HEK293T (cell line): ENCODE measurements around the gene NFX1.
"Not testable (repeated sequence)": the region's sequence is repeated elsewhere in the genome, so short reads cannot be mapped to it uniquely, and the experiment has no call there.

ENCODE experiments used
- CTCF ChIA-PET: fragments of 350-600 bp; formaldehyde crosslinking; extraction: SDS; loops from one replicate; lab custom pipeline; 2021; ENCODE audit warnings: antibody characterized with exemption, inconsistent platforms; lab: Yijun Ruan, JAX
- POLR2A ChIA-PET: fragments of 350-600 bp; formaldehyde crosslinking; extraction: SDS; loops from one replicate; lab custom pipeline; 2020; ENCODE audit warnings: antibody characterized with exemption, inconsistent platforms; lab: Yijun Ruan, JAX
- DNase-seq: peaks from one replicate; pipeline ENCODE4 v3.0.0; 2012; ENCODE audit warnings: mixed read lengths; ENCODE audit errors: extremely low spot score
- ARNT ChIP-seq: fragments of 450-650 bp; IDR thresholded peaks from 2 replicates; pipeline ENCODE4 v1.6.1; 2017; ENCODE audit warnings: mild to moderate bottlenecking
- BHLHE40 ChIP-seq: fragments of 450-650 bp; IDR thresholded peaks from 2 replicates; pipeline ENCODE4 v1.6.1; 2016; ENCODE audit warnings: mild to moderate bottlenecking, moderate library complexity, borderline replicate concordance
- CTBP1 ChIP-seq: fragments of 450-650 bp; IDR thresholded peaks from 2 replicates; pipeline ENCODE4 v1.6.1; 2016; ENCODE audit warnings: borderline replicate concordance
- ELF4 ChIP-seq: fragments of 450-650 bp; IDR thresholded peaks from 2 replicates; pipeline ENCODE4 v1.6.1; 2017; ENCODE audit warnings: antibody characterized with exemption
- FOXA1 ChIP-seq: fragments of 450-650 bp; IDR thresholded peaks from 2 replicates; pipeline ENCODE4 v1.6.1; 2016; ENCODE audit warnings: mild to moderate bottlenecking
- FOXK2 ChIP-seq: fragments of 450-650 bp; IDR thresholded peaks from 2 replicates; pipeline ENCODE4 v1.6.1; 2016; ENCODE audit warnings: mild to moderate bottlenecking
- FOXM1 ChIP-seq: fragments of 450-650 bp; IDR thresholded peaks from 2 replicates; pipeline ENCODE4 v1.6.1; 2017; ENCODE audit warnings: mild to moderate bottlenecking, borderline replicate concordance
- HDGF ChIP-seq: fragments of 450-650 bp; IDR thresholded peaks from 2 replicates; pipeline ENCODE4 v1.6.1; 2017; ENCODE audit warnings: antibody characterized with exemption, borderline replicate concordance
- L3MBTL2 ChIP-seq: fragments of 450-650 bp; conservative IDR thresholded peaks from 2 replicates; pipeline ENCODE4 v1.6.1; 2016; ENCODE audit warnings: mild to moderate bottlenecking
- LEF1 ChIP-seq: fragments of 450-650 bp; IDR thresholded peaks from 2 replicates; pipeline ENCODE4 v1.6.1; 2017; ENCODE audit warnings: mild to moderate bottlenecking, borderline replicate concordance
- NFRKB ChIP-seq: fragments of 450-650 bp; IDR thresholded peaks from 2 replicates; pipeline ENCODE4 v1.6.1; 2016; ENCODE audit warnings: mild to moderate bottlenecking, moderate library complexity
- PKNOX1 ChIP-seq: fragments of 450-650 bp; IDR thresholded peaks from 2 replicates; pipeline ENCODE4 v1.6.1; 2016
- SP1 ChIP-seq: fragments of 450-650 bp; IDR thresholded peaks from 2 replicates; pipeline ENCODE4 v1.6.1; 2017
- SUZ12 ChIP-seq: fragments of 450-650 bp; IDR thresholded peaks from 2 replicates; pipeline ENCODE4 v1.6.1; 2016; ENCODE audit warnings: mild to moderate bottlenecking
- TARDBP ChIP-seq: fragments of 450-650 bp; IDR thresholded peaks from 2 replicates; pipeline ENCODE4 v1.6.1; 2016
- ZNF384 ChIP-seq: fragments of 450-650 bp; IDR thresholded peaks from 2 replicates; pipeline ENCODE4 v1.6.1; 2016

The NFX1 gene

DNA sequence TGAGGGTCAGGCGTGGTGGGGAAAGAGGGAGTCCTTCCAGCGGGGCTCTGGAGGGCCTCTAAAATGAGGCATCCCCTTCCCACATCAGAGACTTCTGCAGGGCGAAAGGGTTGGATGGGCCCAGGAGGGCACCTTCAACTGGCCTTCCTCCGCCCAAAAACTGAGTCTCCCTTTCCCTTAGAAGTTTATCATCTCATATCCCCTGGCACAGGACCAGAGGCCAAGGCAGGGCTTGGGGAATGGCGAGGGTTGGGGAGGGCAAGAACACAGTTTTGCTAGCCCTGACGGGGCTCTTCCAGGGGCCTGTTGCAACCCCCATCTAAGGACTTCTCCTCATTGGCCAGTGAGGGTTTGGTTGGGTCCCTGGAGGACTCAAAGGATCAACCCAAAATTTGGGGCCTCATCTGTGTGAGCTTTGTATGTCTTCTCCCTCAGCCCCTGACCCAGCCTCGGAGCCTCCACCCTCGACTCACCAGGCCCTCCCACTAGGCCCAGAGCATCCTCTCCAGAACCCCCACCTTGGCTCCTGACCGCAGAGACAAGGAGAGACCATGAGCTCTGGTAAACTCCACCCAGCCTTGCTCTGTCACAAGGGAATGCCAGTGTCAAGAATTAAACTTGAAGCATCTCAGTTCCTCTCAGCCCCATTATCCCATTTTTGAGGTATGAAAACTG lies 87.9 kb downstream of the NFX1 start:
- TF ChIP-seq PKNOX1 (no peak), ZNF384 (no peak), FOXK2 (no peak), LEF1 (no peak), FOXM1 (no peak), ELF4 (no peak), HDGF (no peak), BHLHE40 (no peak), CTBP1 (no peak), SUZ12 (no peak)
- POLR2A ChIA-PET: no interaction called here
- CTCF ChIA-PET: no interaction called here
- no peak for DNase-seq

DNA sequence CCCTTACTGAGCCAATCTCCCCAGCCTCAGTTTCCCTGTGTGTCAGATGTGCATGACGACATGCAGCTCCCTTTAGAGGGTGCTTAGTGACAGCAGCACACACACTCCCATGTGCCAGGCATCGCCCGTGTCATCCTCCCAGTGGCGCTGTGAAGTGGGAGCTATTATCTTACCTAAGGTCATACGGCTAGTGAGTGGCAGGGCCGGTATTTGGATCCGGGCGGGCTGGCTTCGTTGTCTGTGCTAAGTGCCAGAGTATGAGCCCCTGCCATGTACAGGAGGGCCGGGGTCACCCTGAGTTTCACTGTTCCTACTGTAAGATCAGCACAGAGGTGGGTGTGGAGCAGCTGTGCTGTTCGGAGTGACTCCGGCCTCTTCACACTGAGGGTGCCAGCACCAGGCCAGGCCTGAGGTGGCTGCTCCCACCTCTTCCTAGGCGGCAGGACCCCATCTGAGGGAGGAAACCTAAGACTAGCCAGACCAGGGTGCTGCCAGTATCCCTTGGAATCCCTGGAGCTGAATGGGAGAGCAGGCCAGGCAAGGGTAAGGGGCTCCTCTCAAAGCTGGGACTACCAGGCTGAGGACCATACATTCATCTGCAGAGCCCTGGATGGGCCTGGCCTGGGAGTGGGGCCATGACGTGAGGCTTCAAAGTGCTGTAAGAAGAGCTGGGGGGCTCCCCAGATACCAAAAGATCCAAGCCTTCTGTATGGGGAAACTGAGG lies 89.5 kb downstream of the NFX1 start:
- TF ChIP-seq FOXA1 (no peak), ARNT (no peak), PKNOX1 (no peak), TARDBP (no peak), HDGF (no peak), ZNF384 (no peak), FOXM1 (no peak), SP1 (no peak), ELF4 (no peak), NFRKB (no peak)
- ChIA-PET POLR2A (no interaction called here), CTCF (no interaction called here)
- DNase-seq: no peak

- CTCF ChIA-PET: no interaction called here
- POLR2A ChIA-PET: no interaction called here
- TF ChIP-seq TARDBP: no peak
- no peak for DNase-seq
Measured at GRCh38 chr9:33380390-33381094, 90.2 kb downstream of the NFX1 start.

DNA sequence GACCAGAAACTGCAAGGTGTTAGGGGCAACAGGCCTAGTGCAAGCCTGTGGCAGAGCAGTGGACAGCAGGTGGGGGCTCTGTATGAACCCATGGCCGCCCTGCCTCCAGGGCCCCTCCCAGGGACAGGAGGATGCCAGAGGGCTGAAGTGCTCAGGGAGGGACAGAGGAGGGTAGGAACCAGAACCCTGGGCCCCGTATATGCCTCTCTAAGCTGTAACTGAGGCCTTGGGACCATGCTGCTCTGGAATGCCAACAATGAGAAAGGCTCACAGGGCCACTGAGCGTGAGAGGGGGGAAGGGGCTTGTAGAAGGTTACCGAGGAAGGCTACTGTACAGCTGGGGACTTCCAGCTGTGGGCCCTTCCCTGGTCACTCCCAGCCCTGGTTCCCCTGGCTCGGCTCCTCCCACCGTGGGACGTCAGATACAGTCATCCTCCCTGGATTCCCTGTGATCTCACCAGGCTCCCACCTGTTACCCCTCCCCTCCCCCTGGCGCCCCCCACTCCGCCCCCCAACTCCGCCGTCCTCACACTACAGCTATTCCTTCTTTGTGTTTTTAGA lies 91.0 kb downstream of the NFX1 start:
- POLR2A ChIA-PET: no interaction called here
- CTCF ChIA-PET: no interaction called here

GRCh38 chr9:33382397-33382796 lies 92.1 kb downstream of the NFX1 start:
- CTCF ChIA-PET, POLR2A ChIA-PET: not testable (repeated sequence)

More for the DNA sequence above, 91.0 kb downstream of the NFX1 start:
- DNase-seq: no peak
- TF ChIP-seq FOXA1 (no peak), ARNT (no peak), ZNF384 (no peak), NFRKB (no peak), L3MBTL2 (no peak), BHLHE40 (no peak), PKNOX1 (no peak), SP1 (no peak), TARDBP (no peak), HDGF (no peak), FOXK2 (no peak), LEF1 (no peak), CTBP1 (no peak), SUZ12 (no peak), ELF4 (no peak), FOXM1 (no peak)

DNA sequence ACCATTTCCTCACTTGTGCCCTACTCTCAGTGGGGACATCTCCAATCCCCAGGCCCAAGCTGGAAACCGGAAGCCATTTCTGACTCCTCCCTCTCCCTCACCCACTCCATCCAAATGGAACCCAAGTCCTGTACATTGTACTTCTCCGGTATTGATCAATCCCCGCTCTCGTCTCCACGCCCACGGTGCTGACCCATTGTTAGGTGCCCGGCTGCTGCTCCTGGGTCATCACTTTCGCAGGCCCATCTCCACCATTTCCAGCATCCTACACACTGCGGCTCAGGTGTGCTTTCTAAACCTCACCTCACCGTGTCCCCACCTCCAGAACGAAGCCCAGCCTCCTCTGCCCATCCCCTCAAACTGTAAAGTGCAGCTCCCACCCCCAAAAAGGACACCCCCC lies 93.1 kb downstream of the NFX1 start:
- DNase-seq, POLR2A ChIA-PET: not testable (repeated sequence)
- CTCF ChIA-PET: interaction anchor here (0.7 kb wide), 1 partner anchor 8 kb away, joined by 3 read pairs; no protein-coding TSS in a partner anchor

More at GRCh38 chr9:33382397-33382796, 92.1 kb downstream of the NFX1 start:
- DNase-seq: not testable (repeated sequence)

DNA sequence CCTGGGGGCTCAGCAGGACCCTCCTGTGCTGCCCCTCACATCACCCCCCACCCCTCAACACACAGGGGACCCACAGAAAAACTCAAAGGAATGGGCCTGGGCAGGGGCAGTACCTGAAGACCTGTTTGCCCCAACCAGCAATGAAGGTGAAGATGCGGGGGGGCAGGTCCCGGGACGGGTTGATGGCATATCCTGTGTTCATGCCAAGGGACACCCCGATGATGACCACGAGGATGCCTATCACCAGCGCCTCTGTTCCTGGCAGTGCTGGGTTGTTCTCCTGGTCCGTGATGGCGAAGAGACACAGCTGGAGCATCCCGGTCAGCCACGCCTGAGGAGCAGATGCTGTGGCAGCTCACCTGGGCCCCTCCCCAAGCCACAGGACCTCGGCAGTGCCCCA lies 95.2 kb downstream of the NFX1 start:
- CTCF ChIA-PET, POLR2A ChIA-PET, DNase-seq: not testable (repeated sequence)

DNA sequence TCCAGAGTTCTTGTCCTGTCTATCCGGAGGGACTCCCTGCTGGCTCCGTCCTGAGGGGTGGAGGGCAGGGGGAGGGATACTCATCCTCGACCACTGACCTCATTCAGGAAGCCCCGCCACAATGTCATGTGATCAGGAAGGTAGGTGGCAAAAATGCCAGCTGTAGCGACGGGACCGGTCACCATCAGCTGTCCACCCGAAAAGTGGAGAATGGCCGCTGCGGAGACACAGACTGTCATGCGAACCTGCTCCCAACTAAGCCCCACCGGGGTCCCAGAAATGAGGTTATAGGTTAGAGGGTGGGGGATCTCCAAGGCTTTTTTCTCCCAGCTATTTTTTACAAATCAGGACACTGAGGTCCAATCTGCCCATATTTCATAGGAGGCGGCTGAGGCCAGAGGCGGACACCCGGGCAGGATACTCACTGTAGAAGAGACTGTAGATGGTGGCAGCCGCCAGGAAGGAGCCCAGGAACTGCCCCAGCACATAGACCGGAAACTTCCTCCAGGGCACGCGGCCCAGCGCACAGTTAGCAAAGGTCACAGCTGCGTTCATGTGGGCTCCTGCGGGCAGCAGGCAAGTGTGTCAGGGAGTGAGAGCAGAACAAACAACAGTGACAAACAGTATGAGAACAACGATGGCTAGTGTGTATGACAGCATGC lies 95.8 kb downstream of the NFX1 start:
- POLR2A ChIA-PET, CTCF ChIA-PET, DNase-seq: not testable (repeated sequence)

DNA sequence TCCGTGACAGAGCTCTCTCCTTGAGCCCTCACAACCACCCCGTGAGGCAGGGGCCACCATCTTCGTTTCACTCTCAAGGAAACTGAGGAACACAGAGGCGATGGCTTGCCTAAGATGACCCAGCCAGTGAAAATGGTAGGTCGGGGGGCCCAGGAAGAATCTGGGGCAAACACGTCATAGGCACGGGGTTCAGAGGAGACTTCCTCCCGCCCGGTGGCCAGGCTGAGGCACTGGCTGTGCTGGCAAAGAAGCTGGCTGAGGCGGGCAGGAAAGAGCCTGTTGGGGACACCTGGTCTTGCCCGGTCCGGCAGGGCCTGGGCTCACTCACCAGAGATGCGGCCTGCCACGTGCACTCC lies 96.3 kb downstream of the NFX1 start:
- DNase-seq, POLR2A ChIA-PET, CTCF ChIA-PET: not testable (repeated sequence)

DNA sequence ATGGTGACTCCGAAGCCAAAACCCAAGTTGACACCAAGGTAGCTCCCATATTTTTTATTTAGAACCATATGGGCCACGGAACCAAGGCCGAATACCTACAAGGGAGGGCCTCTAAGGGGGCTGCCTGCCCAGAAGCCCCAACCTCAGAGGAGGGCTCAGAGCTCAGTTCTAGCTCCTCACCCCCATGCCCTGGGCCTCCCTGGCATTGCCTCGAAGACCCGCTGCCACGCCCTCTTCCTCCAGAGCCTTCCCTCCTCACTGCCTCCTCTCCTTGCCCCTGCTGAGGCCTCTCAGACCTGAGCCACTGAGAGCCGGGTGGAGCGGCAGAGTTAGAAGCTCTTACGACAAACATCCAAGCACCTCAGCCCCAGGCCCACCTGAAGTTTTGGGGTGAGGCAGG lies 96.7 kb downstream of the NFX1 start:
- DNase-seq, POLR2A ChIA-PET: not testable (repeated sequence)
- CTCF ChIA-PET: interaction anchor here (1.2 kb wide), 1 partner anchor 66 kb away, joined by 4 read pairs; no protein-coding TSS in a partner anchor
